GM21529 (cell line): Measurements from ENCODE around the gene ZCCHC4.
A peak's percentile ranks its signal among the peaks of the same experiment; 100 is the strongest.
"Not testable (repeated sequence)": the region's sequence is repeated elsewhere in the genome, so short reads cannot be mapped to it uniquely, and the experiment has no call there.

Experiments
- ATAC-seq: cut with Tn5 transposase; IDR thresholded peaks from one replicate; pipeline ENCODE4 v1.9.1; 2021; ENCODE audit not compliant: unreplicated experiment

ZCCHC4 gene

DNA sequence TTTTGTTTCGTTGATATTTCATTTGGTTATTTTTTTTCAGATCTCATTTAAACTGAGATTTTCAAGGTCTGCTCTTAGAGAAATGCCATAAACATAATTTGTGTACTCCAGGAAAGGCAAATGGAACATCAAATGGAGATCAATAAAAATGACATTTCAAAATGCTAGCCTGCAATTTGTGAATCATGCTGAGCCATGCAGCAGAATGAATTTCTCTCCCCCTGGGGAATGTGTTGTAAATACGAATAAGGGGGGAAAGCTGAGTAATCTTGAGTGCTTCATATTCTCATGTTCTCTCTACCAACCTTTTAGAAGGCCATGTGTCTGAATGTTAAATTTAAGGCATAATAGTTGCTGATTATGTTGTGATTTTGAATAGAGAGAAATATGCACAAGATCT is 7.8 kb downstream of the ZCCHC4 start:
- no peak for ATAC-seq

- ATAC-seq: peak; percentile 44
These were observed 8.2 kb downstream of the ZCCHC4 start for GRCh38 chr4:25320773-25321172.

- ATAC-seq: no peak
These were observed 9.1 kb downstream of the ZCCHC4 start for GRCh38 chr4:25321703-25322102.

GRCh38 chr4:25328463-25328862 is 15.9 kb downstream of the ZCCHC4 start:
- not testable (repeated sequence) for ATAC-seq

GRCh38 chr4:25330335-25330734 is 17.8 kb downstream of the ZCCHC4 start:
- ATAC-seq: no peak

DNA sequence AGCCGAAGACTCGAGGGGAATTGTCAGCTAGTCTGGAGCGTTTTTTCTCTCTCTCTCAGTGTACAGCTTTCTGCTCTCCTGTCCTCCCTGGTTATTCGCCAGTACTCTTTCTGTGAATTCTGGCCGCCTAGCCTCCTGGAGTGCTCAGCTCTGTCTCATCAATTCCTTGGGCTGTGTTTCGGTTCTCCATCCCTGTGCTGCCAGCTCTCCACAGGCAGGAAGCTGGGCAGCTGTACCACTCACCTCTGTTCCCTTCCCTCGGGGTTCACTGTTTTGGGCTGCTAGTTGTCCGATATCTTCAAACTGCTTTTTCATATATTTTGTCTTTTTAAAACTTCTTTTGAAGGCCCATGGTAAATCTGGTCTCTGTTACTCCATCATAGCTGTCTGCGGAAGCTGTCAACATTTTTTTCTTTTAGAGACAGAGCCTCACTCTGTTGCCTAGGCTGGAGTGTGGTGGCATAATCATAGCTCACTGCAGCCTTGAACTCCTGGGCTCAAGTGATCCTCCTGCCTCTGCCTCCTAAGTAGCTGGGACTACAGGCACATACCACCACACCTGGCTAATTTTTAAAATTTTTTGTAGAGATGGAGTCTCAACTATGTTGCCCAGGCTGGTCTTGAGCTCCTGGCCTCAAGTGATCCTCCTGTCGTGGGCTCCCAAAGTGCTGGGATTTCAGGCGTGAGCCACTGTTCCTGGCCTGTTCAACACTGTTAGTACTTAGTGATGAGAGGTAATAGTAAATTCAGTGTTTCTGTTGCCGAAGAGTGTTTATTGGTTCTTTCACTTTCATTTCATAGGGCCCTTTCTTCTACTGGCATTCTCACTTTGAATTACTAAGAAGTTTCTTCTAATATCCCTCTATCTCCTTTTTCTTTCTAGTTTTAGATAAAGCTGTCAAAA is 18.6 kb downstream of the ZCCHC4 start:
- ATAC-seq: peak; percentile 86

DNA sequence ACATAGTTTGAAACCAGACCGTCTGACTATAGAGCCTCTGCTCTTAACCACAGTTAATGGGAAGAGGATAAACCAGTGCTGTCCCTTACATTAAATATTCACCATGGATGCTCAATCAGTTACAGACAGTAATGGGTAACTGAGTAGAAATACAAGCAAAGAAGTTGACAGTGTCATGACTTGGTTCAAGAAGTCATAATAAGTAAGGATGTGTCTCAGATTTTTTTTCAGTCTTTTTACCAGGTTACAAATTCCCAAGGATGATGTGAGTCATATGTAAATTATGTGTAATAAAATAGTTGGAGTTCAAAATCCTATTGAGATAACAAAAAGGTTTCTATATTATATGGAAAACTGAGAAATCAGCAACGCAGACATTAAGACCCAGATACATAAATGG is 31.1 kb downstream of the ZCCHC4 start:
- ATAC-seq: no peak

- no peak for ATAC-seq
These were observed 33.2 kb downstream of the ZCCHC4 start for GRCh38 chr4:25345744-25346143.

- no peak for ATAC-seq
These were observed 34.3 kb downstream of the ZCCHC4 start for GRCh38 chr4:25346913-25347312.

GRCh38 chr4:25347473-25347872 is 34.9 kb downstream of the ZCCHC4 start:
- no peak for ATAC-seq

GRCh38 chr4:25347971-25348370 is 35.4 kb downstream of the ZCCHC4 start:
- no peak for ATAC-seq

DNA sequence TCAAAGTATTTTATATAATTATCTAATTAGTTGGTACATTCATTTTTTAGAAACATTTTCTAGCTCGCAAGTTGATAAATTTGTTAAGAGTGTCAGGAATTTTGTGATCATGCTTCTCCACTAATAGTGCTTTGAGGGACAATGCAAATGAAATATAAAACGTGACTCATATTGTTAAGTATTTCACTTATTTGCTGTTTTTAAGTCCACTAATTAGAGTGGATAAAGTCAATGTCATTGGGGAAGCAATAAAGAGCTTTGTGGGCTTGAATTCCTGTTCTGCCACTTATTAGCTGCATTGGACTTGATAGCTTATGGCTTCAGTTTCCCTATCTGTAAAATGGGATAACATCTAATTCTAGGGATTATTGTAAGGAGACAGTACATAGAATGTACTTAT is 38.0 kb downstream of the ZCCHC4 start:
- no peak for ATAC-seq

- ATAC-seq: no peak
These were observed 39.3 kb downstream of the ZCCHC4 start for GRCh38 chr4:25351777-25352416.

DNA sequence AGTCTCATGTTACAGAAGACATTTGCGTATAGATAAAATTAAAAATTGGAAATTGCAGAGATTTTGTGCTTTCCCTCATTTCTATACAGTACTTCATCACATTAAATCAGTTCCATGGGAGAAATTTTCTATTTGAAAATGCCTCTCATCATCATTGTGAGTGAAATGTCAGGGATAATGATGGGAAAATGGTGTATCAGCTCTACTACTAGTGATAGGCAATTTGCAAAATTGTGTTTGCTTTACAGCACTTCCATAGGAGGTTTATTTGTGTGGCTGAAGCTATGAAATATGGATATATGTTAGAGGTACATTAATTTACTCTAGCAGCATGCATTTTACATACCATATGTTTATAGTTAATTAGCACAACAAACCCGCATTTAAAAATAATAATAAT is 43.5 kb downstream of the ZCCHC4 start:
- ATAC-seq: no peak

DNA sequence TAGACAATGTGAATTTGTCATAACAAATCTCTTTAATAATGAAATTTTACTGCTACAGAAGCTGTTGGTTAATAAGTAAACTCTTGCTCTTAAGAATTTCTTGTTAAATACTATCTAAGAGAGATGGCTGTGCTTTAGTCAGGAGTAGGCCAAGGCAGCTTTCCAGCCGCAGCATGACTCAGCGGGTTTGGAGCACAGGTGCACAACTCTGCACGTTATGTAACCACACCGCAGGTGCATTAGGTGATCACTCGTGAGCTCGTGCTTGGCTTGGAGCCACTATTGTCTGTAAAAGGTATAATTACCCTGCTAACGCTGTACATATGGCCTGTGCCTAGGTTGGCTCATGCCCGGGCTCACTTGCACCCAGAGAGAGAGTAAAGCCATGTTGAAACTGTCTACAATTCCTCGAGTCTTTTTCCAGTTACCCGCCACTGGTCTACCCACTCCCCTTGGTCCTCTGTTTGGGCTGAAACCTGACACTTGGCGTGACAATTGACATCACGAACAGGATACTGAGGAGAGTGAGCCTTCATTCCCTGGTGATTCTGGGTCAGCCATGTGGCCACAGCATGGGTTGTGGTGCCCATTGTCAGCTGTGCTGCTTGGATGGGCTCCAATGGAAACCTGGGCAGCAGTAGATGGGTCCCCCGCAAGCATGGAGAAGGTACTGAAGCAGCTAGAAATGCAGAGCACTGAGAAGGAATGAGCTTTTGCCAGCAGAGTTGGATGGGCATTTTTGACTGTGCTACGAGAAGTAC is 46.1 kb downstream of the ZCCHC4 start:
- no peak for ATAC-seq

DNA sequence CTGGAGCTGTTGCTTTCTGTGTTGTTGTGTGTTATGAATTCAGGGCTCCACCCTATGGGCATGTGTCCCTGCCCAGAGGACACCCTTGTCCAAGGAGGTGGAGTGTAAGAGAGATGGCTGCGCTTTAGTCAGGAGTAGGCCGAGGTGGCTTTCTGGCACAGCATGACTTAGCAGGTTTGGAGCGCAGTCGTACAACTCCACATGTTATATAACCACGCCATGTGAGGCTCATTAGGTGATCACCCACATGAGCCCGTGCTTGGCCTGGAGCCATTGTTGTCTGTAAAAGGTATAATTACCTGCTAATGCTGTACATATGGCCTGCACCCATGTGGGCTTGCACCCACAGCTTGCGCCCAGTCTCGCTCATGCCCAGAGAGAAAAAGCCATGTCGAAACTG is 48.7 kb downstream of the ZCCHC4 start:
- no peak for ATAC-seq

DNA sequence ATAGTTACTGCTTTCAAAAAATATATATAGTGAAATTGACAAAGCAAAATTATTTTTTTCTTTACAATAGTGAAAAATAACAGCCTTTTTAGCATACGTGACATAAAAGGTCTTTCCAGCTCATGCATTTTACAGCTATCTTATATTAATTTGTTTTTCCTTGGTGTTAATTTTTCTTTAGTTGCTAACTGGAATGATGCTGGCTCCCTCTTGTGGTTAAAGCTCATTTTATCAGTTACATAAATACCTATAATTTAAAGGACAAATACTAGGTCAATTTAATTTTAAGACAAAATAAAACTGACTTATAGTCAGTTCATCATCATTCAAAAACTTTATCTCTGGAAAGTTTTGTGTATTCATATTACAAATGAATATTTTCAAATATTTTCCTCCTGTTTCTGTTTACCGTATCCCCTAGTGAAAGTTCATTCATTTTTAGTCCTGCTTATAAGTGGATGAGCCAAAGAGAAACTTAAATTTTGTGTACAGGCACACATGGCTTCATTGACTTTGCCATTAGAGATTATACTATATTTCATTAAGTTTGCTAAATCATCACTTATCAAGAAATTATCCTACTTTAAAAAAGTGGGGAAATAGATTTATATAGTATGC is 54.5 kb downstream of the ZCCHC4 start:
- no peak for ATAC-seq

- ATAC-seq: no peak
These were observed 55.3 kb downstream of the ZCCHC4 start for GRCh38 chr4:25367877-25368276.

DNA sequence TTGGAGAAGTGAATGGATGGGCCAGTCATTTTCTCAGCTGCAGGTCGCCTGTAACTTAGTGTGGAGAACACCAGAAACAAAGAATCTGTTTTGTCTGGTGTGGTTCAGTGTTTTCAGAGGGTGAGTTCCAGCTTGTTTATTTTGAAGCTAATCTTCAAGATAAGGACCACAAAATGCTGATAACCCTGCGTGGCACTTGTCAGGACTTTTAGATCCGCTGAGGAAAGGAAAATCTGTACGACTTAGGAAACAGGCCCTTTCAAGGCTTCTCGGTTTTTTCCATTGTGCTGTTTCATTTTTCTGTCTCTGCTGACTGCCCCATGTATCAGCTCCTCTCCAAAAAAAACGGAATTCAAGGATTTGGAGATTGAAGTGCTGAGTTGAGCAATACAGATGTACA is 55.7 kb downstream of the ZCCHC4 start:
- ATAC-seq: no peak

- ATAC-seq: no peak
These were observed 57.7 kb downstream of the ZCCHC4 start for GRCh38 chr4:25370242-25370641.

- not testable (repeated sequence) for ATAC-seq
These were observed 60.0 kb downstream of the ZCCHC4 start for GRCh38 chr4:25372549-25372948.
